HG03139 (cell line): ENCODE results near the gene TNFRSF13B.
"Not testable (repeated sequence)": the region's sequence is repeated elsewhere in the genome, so short reads cannot be mapped to it uniquely, and the experiment has no call there.

Experiments
- ATAC-seq: cut with Tn5 transposase; IDR thresholded peaks from one replicate; pipeline ENCODE4 v1.9.1; 2021; ENCODE audit not compliant: unreplicated experiment

The TNFRSF13B gene

DNA sequence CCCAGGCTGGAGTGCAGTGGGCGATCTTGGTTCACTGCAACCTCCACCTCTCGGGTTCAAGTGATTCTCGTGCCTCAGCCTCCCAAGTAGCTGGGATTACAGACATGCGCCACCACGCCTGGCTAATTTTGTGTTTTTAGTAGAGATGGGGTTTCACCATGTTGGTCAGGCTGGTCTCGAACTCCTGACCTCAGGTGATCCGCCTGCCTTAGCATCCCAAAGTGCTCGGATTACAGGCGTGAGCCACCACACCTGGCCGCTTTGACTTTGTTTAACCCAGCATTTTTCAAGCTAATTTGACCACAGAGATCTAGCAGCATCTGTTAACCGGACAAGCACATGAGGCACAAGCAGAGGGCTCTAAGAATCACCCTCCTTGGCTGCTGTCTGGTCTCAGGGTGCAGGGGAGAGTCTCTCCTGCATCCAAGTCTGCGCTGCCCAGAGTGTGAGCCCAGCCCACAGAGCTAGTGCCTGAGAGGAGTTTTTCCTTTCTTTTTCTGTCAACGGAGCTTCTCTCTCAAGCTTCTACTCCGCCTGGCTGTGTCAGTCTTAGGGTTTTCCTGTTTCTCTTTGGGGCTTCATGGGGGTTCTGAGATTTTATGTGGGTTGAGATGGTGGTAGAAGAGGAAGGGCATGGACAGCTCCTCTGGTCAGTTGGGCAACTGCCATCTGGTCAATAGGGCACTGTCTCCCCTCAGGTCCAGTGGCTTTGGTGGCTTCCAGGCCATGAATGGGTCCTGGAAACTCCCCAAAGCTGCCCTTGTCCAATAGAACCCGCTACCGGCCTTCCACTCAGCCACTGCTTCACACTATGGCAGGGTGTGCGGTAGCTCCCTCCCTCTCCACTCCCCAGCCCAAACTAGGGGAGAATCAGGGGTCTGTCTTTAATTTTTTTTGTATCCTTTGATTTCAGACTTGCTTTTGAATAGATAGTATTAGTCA lies 59.6 kb downstream of the TNFRSF13B start:
- no peak for ATAC-seq

DNA sequence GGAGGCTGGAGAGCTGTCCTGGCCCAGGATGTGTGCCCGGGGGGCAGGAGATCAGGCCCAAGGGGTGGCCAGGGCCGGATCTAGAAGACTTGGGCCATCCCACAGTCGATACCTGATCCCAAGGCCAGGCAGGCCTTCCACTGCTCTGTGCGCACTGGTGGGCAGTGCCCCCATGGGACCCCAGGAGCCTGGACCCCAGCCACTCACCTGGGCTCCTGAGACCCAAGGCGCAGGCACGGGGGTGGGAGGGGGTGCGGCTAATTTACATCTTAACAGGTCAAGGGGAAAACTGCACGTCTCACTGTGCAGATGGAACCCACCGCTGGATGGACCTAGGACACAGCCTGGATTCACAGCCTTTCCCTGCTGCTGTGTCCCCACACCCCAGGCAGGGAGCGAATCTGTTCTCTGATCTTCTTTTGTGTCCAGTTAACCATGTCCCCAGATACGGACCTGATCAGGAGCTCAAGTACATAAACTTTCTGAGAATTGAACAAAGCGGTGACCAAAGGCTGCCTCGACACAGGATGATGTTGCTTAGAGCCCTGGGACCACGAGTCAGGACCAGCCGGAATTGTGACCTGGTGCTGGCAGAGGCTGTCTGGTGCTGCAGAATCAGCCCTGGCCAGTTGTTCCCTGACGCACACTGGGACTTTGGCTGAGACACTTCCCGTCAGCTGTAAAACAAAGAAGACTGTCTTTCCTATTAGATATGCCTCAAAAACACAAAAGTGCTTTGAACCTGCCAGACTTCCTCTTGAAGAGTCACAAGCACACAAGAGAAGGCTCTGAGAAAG lies 60.6 kb downstream of the TNFRSF13B start:
- no peak for ATAC-seq

DNA sequence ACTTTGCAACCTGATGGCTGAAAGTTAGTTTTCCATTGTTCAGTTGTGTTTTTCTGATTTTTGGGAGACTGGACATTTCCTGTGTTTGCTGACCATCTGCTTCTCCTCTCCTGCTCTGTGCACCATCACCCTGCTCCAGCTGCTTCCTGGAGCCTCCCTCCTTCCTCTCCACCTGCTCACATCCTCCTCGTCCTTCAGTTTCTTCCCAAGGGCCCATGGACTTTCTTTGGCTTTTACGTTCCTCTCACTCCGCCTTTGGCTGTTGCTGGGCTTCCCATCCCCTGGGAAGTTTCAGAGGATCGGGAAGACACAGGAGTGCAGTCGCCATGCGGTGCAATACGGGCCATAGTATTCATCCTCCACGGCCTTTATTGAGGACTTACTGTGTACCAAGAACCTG lies 61.6 kb downstream of the TNFRSF13B start:
- ATAC-seq: no peak

DNA sequence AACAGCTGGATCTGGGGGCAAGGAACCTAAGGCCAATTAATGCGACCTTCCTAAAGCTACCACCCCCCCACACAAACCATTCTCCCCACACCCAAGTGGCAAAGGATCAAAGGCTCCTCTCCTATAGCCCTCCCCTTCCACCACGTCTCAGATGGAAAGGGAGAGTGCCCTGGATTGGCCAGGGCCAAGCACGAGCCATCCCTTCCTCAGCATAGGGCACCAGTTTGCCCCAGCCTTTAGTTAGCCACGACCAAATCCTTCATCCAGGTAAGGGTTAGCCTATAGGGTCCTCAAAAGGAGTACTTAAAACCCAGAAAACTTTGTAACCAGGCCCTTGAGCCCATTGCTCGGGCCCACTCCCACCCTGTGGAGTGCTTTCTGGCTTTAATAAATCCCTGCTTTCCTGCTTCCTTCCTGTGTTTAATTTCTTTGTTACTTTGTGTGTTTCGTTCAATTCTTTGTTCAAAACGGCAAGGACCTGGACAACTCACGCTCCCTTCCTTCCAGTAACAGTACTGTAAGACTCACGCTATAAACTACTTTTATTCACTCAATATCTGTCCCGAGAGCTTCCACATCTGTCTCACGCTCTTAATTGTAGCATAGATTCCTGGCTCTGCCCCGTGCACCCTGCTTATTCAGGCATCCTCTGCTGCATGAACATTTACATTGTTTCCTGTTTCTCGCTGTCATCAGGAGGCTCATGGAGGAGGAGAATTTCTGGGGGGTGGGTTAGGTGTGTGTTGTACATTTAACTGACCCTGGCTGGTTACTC lies 62.3 kb downstream of the TNFRSF13B start:
- no peak for ATAC-seq

DNA sequence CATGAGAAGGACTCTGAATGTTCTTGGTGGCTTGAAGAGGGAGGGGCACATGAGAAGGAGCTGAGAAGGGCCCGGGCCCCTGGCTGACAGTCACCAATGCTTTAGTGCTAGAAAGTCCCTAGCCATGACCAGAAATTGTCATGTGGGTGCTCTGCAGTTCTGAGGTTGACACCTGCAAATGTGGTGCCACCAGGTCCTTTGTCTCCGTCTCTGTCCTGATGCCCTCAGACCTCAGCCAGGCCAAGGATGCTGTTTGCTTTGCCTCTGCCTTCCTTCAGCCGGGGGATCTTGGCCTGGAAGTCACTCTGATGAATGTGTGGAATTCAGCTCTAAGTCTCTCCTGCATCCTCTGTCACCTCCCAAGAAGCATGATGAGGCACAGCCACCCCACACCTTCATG lies 63.6 kb downstream of the TNFRSF13B start:
- ATAC-seq: no peak

DNA sequence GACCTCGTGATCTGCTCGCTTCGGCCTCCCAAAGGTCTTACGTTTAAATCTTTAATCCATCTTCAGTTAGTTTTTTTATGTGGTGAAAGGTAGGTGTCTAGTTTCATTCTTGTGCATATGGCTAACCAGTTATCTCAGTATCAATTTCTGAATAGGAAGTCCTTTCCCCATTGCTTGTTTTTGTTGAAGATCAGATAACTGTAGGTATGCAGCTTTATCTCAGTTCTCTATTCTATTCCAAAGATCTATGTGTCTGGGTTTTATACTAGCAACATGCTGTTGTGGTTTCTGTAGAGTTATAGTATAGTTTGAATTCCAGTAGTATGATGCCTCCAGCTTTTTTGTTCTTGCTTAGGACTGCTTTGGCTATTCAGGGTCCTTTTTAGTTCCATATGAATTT lies 65.2 kb downstream of the TNFRSF13B start:
- no peak for ATAC-seq

DNA sequence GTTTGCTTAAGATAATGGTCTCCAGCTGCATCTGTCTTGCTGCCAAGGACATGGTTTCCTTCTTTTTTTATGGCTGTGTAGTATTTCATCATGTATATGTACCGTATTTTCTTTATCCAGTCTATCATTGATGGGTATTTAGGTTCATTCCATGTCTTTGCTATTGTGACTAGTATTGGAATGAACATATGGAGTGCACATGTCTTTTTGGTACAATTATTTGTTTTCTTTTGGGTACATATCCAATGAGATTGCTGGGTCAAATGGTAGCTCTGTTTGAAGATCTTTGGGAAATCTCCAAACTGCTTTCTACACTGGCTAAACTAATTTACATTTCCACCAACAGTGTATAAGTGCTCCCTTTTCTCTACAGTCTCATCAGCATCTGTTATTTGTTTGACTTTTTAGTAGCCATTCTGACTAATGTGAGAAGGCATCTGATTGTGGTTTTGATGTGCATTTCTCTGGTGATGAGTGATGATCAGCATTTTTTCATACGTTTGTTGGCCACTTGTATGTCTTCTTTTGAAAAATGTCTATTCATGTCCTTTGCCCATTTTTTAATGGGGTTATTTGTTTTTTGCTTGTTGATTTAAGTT lies 66.2 kb downstream of the TNFRSF13B start:
- ATAC-seq: no peak

DNA sequence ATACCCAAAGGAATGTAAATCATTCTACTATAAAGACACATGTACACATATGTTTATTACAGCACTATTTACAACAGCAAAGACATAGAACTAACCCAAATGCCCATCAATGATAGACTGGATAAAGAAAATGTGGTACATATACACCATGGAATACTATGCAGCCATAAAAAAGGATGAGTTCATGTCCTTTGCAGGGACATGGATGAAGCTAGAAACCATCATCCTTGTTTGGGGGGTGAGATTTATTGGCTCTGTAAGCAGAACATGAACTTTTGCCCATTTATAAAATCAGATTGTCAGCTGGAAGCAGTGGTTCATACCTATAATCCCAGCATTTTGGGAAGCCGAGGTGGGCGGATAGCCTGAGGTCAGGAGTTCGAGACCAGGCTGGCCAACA lies 68.8 kb downstream of the TNFRSF13B start:
- not testable (repeated sequence) for ATAC-seq

DNA sequence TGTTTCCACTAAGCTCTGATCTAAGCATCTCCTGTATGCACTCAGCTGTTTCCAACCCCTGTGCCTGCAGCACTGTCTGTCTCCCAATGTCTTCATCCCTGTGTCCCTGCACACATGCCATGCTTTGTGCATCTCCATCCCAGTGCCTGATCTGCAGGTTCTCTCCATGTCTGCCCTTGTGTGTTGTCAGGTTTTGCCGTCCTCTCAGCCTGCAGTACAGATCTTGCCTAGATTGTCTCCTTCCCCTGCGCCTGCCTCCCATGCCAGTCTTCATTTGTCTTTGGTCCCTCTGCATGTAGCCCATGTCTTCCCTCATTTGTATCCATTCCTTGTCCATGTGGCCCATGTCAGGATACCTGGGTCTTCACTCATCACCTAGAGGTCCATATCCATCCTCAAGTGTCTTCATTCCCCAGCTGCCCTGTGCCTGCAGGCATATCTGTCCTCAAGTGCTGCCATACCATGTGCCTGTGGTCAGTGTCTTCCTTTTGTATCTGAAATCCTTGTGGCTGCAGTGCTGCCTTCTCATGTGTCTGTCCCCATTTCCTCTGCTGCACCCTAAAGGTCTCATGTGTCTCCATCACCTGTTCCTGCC lies 71.5 kb downstream of the TNFRSF13B start:
- ATAC-seq: no peak

DNA sequence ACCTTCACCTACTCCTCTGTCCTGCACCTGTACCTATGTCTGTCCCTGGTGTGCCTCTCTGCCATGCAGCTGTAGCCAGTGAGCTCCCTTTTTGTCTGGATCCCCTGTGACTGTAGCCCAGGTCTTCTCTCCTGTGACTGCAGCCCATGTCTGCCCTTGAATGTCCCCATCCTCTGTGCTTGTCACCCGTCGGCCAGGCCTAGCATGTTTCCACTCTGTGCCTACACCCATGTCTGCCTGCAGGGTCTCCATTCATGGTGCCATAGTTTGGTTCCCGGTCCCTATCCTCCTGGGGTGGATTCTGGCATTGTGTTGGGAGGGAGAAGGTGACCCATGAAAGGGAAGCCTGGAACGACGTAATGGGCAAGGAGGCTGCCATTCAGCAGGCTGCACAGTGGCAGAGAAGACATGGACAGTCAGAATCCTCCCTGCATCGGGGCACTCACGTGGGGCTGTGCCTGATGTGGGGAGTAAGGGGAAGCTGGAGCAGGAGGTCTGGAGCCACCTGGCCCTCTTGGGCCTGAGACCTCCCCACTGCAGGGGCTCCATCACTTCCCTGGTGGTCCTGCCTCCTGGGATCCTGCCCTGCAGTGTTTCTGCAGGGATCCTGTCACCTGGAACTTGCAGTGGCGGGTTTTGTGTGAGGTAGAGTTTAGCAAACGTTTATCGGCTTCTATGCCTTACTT lies 74.6 kb downstream of the TNFRSF13B start:
- ATAC-seq: not testable (repeated sequence)

DNA sequence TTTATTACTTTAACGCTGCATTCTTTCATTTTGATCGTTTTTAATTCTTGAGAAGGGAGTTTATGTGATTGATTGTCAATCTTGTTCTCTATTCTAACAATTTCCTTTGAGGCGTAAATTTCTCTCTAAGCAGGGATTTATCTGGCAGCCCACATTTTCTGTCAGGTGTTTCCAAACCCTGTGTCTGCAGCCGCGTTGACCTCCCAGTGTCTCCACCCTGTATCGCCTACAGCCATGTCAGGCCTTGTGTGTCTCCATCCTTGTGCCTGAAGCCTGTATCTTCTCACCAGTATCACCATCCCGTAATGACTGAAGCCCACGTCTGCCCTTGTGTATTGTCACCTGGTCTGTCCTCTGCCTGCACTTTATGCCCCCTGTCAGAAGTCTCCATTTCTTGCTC lies 75.7 kb downstream of the TNFRSF13B start:
- not testable (repeated sequence) for ATAC-seq

DNA sequence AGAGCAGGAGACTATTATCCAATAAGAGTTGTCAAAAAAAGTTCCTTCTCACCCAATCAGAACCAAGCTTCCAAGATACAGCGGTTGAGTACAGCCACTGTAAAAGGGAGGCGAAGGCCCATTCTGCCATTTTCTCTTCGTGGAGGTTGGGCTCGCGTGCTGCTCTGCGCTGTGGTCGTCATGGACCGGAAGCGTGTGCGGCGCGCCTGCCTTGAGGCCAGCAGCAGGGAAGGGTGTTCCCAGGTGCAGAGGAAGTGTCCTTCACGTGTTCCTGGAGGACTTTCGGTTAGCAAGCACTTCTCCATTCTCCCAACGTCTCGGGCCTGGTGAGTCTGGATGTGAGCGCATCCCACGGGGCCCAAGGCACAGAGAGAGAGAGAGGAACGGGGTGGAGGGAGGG lies 78.4 kb downstream of the TNFRSF13B start:
- not testable (repeated sequence) for ATAC-seq

DNA sequence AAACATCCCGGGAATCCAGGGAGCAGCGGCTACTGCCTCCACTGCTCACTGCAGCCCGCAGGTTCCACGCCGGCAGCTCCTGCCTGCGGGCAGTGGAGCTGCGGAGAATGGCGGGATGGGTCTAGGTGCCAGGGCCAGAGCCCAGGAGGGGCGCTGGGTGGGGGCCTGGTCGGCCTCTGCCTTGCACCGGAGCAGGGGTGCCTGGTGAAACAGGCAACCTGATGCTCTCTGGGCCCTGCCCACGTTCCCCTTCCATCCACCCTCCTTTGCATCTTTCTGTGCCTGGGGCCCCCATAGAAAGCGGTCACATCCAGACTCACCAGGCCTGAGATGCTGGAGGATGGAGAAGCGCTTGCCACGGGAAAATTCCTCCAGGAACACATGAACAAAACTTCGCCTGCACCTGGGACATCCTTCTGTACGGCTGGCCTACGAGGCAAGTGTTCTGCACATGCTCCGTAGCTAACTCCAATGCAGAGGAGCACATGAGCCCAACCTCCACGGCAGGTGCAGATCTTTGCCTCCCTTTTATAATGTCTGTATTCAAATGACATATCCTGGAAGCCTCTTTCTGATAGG lies 79.0 kb downstream of the TNFRSF13B start:
- not testable (repeated sequence) for ATAC-seq

DNA sequence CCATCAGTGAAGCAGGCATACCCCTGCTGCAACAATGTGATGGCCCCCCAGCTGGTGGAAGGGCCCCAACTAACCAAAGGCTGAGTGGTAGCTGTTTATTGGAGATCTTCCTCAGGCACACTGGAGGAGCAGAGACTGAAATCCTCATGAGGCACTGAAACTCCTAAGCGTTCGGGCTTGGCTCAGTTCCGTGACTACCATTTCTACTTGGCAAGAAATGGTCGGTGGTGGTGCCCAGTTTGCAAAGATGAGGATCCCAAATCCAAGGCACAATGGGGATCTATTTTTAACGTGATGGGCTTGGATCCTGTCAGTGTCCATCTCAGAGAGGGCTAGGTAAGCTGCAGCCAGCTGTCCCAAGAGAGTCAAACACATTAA lies 82.8 kb downstream of the TNFRSF13B start:
- ATAC-seq: no peak
